Measurements from ENCODE around the gene PTPRT.

DNA sequence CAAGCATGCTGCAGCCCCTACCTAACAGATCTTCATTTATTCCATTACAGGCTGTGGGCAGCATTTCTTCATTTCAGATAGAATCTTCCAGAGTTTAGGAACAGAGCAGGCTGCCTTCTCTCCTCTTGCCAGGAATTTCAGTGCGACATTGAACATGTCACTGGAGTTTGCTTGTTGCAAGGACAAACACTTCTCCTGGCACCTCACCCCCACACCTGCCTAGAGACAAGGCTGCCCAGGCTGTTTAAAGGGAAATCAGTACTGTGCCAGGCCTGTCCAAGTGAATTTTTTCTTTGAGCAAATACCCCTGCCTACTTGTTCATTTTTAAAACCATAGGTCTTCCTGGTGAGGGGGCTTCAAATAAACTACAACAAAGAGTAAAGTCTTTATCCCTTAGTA, 594.1 kb downstream of the PTPRT start:
- TF ChIP-seq, protein P1, sequence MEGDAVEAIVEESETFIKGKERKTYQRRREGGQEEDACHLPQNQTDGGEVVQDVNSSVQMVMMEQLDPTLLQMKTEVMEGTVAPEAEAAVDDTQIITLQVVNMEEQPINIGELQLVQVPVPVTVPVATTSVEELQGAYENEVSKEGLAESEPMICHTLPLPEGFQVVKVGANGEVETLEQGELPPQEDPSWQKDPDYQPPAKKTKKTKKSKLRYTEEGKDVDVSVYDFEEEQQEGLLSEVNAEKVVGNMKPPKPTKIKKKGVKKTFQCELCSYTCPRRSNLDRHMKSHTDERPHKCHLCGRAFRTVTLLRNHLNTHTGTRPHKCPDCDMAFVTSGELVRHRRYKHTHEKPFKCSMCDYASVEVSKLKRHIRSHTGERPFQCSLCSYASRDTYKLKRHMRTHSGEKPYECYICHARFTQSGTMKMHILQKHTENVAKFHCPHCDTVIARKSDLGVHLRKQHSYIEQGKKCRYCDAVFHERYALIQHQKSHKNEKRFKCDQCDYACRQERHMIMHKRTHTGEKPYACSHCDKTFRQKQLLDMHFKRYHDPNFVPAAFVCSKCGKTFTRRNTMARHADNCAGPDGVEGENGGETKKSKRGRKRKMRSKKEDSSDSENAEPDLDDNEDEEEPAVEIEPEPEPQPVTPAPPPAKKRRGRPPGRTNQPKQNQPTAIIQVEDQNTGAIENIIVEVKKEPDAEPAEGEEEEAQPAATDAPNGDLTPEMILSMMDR (CRISPR knock-in tag; IDR thresholded peaks at IDR 0.05): no peak
- TF ChIP-seq ZNF562 (CRISPR knock-in tag; IDR thresholded peaks at IDR 0.05; ENCODE audit: borderline replicate concordance) (no peak), YEATS4 (CRISPR knock-in tag; IDR thresholded peaks at IDR 0.05; ENCODE audit: borderline replicate concordance) (no peak), KDM5A (IDR thresholded peaks at IDR 0.05; ENCODE audit: borderline replicate concordance, low read length) (no peak), SIN3A (IDR thresholded peaks at IDR 0.05; ENCODE audit: borderline replicate concordance, low read depth, low read length) (no peak)
